ENCODE measurements around the gene TCF7L1.
"Not testable (repeated sequence)": the region's sequence is repeated elsewhere in the genome, so short reads cannot be mapped to it uniquely, and the experiment has no call there.

TCF7L1 gene

DNA sequence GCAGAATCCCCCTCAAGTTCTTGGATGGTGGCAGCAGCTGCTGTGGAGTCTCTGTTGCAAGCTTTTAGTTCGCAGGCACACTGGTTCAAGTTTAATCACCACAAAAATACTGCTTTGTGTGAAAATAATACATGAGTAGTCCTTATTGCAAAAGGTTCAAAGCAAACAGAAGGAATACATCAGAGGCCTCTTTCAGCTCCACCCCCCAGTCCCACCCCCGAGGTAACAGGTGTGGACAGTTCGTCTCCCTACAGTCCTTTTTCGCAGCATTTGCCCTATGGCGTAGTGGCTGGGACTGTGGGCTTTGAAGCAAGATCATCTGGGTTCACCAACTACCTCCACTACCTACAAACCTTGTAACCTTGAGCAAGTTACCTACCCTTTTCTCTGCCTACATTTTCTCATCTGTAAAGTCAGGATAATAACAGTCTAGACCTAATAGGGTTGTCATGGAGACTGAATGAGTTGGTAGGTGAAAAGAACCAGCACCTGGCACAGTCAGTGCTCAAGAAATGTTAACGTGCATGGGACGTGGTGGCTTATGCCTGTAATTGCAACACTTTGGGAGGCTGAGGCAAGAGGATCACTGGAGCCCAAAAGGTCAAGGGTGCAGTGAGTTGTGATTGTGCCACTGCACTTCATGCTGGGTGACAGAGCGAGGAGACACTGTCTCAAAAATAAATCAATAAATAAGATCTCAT, 61.7 kb downstream of the TCF7L1 start:
- no peak overlapping the region for H3K4me2 ChIP-seq (ENCODE audit: low read length)
- no peaks in the 10 kb centered on the region for H3K27me3 ChIP-seq (ENCODE audit: control insufficient read depth, insufficient read depth, low read length)
- H3K36me3 ChIP-seq (ENCODE audit: control insufficient read depth, insufficient read depth, low read length) = no peaks in the 10 kb centered on the region
- peaks cover 11% of the 10 kb centered on the region for H3K79me2 ChIP-seq
- TF ChIP-seq, protein P1, sequence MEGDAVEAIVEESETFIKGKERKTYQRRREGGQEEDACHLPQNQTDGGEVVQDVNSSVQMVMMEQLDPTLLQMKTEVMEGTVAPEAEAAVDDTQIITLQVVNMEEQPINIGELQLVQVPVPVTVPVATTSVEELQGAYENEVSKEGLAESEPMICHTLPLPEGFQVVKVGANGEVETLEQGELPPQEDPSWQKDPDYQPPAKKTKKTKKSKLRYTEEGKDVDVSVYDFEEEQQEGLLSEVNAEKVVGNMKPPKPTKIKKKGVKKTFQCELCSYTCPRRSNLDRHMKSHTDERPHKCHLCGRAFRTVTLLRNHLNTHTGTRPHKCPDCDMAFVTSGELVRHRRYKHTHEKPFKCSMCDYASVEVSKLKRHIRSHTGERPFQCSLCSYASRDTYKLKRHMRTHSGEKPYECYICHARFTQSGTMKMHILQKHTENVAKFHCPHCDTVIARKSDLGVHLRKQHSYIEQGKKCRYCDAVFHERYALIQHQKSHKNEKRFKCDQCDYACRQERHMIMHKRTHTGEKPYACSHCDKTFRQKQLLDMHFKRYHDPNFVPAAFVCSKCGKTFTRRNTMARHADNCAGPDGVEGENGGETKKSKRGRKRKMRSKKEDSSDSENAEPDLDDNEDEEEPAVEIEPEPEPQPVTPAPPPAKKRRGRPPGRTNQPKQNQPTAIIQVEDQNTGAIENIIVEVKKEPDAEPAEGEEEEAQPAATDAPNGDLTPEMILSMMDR (IDR thresholded peaks at IDR 0.05) = no peak
- H3K27ac ChIP-seq = no peak overlapping the region
- no peaks in the 10 kb centered on the region for H3K4me1 ChIP-seq
- no peak overlapping the region for H2AFZ ChIP-seq
- no peak overlapping the region for H3K4me3 ChIP-seq (ENCODE audit: low read depth, low read length)
- H3K9ac ChIP-seq = no peak overlapping the region
- H3K9me3 ChIP-seq (ENCODE audit: control insufficient read depth, low read length) = no peaks in the 10 kb centered on the region

DNA sequence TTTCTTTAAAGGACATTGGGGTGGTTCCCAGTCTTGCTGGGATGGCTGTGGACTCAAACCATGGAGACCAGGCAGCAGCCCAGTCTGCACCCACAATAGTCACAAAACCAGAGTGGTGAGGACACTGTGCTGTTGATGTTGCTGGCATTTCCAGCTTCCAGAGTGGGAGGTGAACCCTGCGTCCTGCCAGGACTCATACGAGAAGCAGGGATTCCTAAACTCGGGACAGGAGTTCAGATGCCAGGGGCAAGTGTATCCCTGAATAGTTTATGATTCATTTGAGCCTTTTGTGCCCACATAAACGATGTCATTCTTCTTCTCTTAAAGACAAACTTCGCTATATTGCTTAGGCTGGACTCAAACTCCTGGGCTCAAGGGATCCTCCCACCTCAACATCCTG, 62.8 kb downstream of the TCF7L1 start:
- Histone ChIP-seq H3K4me3 (ENCODE audit: low read depth, low read length) (no peak overlapping the region), H3K9me3 (ENCODE audit: control insufficient read depth, low read length) (no peaks in the 10 kb centered on the region), H3K79me2 (peaks cover 9% of the 10 kb centered on the region), H2AFZ (no peak overlapping the region), H3K27ac (no peak overlapping the region), H3K4me1 (no peaks in the 10 kb centered on the region), H3K9ac (no peak overlapping the region), H3K27me3 (ENCODE audit: control insufficient read depth, insufficient read depth, low read length) (no peaks in the 10 kb centered on the region), H3K4me2 (ENCODE audit: low read length) (no peak overlapping the region), H3K36me3 (ENCODE audit: control insufficient read depth, insufficient read depth, low read length) (no peaks in the 10 kb centered on the region)
- TF ChIP-seq, protein P1 (IDR thresholded peaks at IDR 0.05) = no peak

DNA sequence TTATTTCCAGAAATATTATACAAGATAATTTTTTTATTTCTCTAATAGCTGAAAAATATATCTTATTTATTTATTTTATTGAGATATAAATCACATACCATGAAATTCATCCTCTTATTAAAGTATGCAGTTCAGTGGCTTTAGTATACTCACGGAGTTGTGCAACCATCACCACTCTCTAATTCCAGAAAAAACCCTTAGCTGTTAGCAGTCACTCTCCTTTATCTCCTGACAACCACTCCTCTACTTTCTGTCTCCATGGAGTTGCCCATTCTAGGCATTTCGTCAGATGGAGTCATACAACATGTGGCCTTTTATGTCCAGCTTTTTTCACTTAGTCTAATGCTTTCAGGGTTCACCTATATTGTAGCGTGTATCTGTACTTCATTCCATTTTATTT, 66.5 kb downstream of the TCF7L1 start:
- no peaks in the 10 kb centered on the region for H3K9me3 ChIP-seq (ENCODE audit: control insufficient read depth, low read length)
- no peak overlapping the region for H3K9ac ChIP-seq
- no peaks in the 10 kb centered on the region for H3K27me3 ChIP-seq (ENCODE audit: control insufficient read depth, insufficient read depth, low read length)
- H3K4me2 ChIP-seq (ENCODE audit: low read length) = no peak overlapping the region
- no peaks in the 10 kb centered on the region for H3K4me1 ChIP-seq
- TF ChIP-seq, protein P1 (IDR thresholded peaks at IDR 0.05) = no peak
- no peak overlapping the region for H3K27ac ChIP-seq
- H3K79me2 ChIP-seq = peaks cover 5% of the 10 kb centered on the region
- no peak overlapping the region for H3K4me3 ChIP-seq (ENCODE audit: low read depth, low read length)
- H2AFZ ChIP-seq = no peak overlapping the region
- no peaks in the 10 kb centered on the region for H3K36me3 ChIP-seq (ENCODE audit: control insufficient read depth, insufficient read depth, low read length)

DNA sequence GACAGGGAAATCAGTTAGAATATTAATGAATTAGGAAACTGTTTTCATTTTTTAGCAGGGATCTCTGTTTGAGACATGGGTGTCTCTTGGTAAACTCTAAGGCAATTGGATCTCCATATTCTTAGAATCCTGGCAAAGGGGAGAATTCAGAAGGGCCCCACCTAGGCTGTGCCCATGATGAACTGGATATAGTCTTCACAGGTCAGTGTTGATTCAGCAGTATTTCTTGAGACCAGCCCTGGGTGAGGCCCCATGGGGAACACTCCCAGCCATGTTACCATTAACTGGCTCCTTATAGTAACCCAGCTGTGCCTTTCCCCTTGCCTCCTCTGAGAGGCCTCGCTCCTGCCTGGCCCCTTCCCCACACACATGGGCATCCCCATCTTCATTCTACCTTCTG, 76.7 kb downstream of the TCF7L1 start:
- no peaks in the 10 kb centered on the region for H3K9me3 ChIP-seq (ENCODE audit: control insufficient read depth, low read length)
- no peak overlapping the region for H3K4me2 ChIP-seq (ENCODE audit: low read length)
- TF ChIP-seq, protein P1 (IDR thresholded peaks at IDR 0.05) = no peak
- H2AFZ ChIP-seq = no peak overlapping the region
- peaks cover 13% of the 10 kb centered on the region for H3K4me1 ChIP-seq
- peaks cover 31% of the 10 kb centered on the region for H3K79me2 ChIP-seq
- no peak overlapping the region for H3K4me3 ChIP-seq (ENCODE audit: low read depth, low read length)
- H3K36me3 ChIP-seq (ENCODE audit: control insufficient read depth, insufficient read depth, low read length) = no peaks in the 10 kb centered on the region
- H3K27me3 ChIP-seq (ENCODE audit: control insufficient read depth, insufficient read depth, low read length) = no peaks in the 10 kb centered on the region
- H3K9ac ChIP-seq = no peak overlapping the region
- no peak overlapping the region for H3K27ac ChIP-seq

DNA sequence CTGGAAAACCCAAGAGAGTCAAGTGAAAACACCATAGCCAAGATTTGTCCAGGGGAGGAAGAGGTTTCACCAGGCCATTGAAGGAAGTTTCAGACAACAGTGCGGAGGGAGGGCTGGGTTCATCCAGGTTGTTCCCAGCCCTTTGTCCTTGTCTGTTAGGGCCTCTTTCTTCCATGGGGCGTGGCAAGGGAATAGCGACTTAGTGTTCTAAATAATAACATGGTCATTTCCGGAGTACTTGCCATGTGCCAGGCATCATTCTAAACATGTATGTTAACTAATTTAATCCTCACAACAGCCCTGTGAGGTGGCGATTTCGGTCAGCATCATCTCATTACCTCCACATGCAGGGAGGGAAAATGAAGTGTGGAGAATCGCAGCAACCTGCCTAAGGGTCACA, 77.3 kb downstream of the TCF7L1 start:
- no peaks in the 10 kb centered on the region for H3K27me3 ChIP-seq (ENCODE audit: control insufficient read depth, insufficient read depth, low read length)
- H3K79me2 ChIP-seq = peaks cover 31% of the 10 kb centered on the region
- H3K4me2 ChIP-seq (ENCODE audit: low read length) = no peak overlapping the region
- H3K4me3 ChIP-seq (ENCODE audit: low read depth, low read length) = no peak overlapping the region
- H3K27ac ChIP-seq = no peak overlapping the region
- no peaks in the 10 kb centered on the region for H3K9me3 ChIP-seq (ENCODE audit: control insufficient read depth, low read length)
- peaks cover 13% of the 10 kb centered on the region for H3K4me1 ChIP-seq
- no peaks in the 10 kb centered on the region for H3K36me3 ChIP-seq (ENCODE audit: control insufficient read depth, insufficient read depth, low read length)
- H2AFZ ChIP-seq = no peak overlapping the region
- no peak overlapping the region for H3K9ac ChIP-seq
- TF ChIP-seq, protein P1 (IDR thresholded peaks at IDR 0.05) = no peak

DNA sequence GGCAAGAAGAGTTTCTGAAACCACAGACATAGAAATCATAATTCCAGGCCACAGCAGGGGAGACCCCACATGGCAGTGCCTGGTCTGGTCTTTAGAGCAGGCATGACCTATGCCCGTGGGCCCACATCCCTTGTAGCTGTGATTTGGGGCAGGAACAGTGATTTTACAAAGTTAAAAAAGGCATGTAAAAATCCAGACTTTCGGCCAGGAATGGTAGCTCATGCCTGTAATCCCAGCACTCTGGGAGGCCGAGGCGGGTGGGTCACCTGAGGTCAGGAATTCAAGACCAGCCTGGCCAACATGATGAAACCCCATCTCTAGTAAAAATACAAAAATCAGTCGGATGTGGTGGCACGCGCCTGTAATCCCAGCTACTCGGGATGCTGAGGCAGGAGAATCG, 78.4 kb downstream of the TCF7L1 start:
- not testable (repeated sequence) for H3K36me3 ChIP-seq (ENCODE audit: control insufficient read depth, insufficient read depth, low read length); H3K27ac ChIP-seq; H3K4me2 ChIP-seq (ENCODE audit: low read length); H3K27me3 ChIP-seq (ENCODE audit: control insufficient read depth, insufficient read depth, low read length); H3K4me3 ChIP-seq (ENCODE audit: low read depth, low read length); H2AFZ ChIP-seq; H3K9ac ChIP-seq; H3K9me3 ChIP-seq (ENCODE audit: control insufficient read depth, low read length)
- Histone ChIP-seq H3K79me2 (peaks cover 22% of the 10 kb centered on the region), H3K4me1 (peaks cover 13% of the 10 kb centered on the region)

Measured in parathyroid adenoma (tissue), 2 donors.